Dermis lymphatic vessel endothelial cell (primary cell): ENCODE results near the gene ZNF135. TPM values are rescaled to one million over a fixed set of nuclear protein-coding genes. Genes with fewer than 3 reads are reported as not detected.

Source experiments
- total RNA-seq: library from RNA; depleted of rRNA; stranded (reverse); fragments of >200 nt; gene quantifications from 2 replicates; pipeline ENCODE4 v1.2.1, GENCODE V29; 2014

ZNF135 gene
- total RNA-seq: 0.33 and 0.34 TPM in 2 replicates

GRCh38 chr19:58059003-58059670, at the start of gene ZNF135:
Gene ZNF135, plus strand, starts transcription at chr19:58059282. Its CDS starts 721 bp downstream, at chr19:58060003.

GRCh38 chr19:58033741-58034476, 25.2 kb upstream of the ZNF135 start, which contains the start of gene ZSCAN1:
Gene ZSCAN1, plus strand, starts transcription at chr19:58034025. Its CDS starts 3,812 bp downstream, at chr19:58037837.

GRCh38 chr19:58097781-58098681, 38.9 kb downstream of the ZNF135 start, which contains the start of gene ZSCAN18:
Gene ZSCAN18, minus strand, starts transcription at chr19:58098231. Its CDS starts 7,964 bp downstream, at chr19:58090267.

Other genes with a start within 250 kb of the ZNF135 start
- gene ZNF552, start 244.4 kb upstream of the ZNF135 start, total RNA-seq: 5.7 and 7.8 TPM in 2 replicates
- gene ZNF587B, start 229.0 kb upstream of the ZNF135 start, total RNA-seq: 11.9 and 13.8 TPM in 2 replicates
- 12.5 and 15.6 TPM in 2 replicates for gene ZNF587, start 209.4 kb upstream of the ZNF135 start, total RNA-seq
- gene ZNF814, start 170.2 kb upstream of the ZNF135 start, total RNA-seq: 1.7 and 2.1 TPM in 2 replicates
- 11.5 and 13.2 TPM in 2 replicates for gene ZNF417, start 142.7 kb upstream of the ZNF135 start, total RNA-seq
- 2.1 and 2.3 TPM in 2 replicates for gene ZNF418, start 123.9 kb upstream of the ZNF135 start, total RNA-seq
- gene ZNF256, start 111.6 kb upstream of the ZNF135 start, total RNA-seq: 4.9 and 6.1 TPM in 2 replicates
- not detected in 2 replicates for gene C19orf18, start 84.7 kb upstream of the ZNF135 start, total RNA-seq
- 8.7 and 10.2 TPM in 2 replicates for gene ZNF606, start 56.5 kb upstream of the ZNF135 start, total RNA-seq
- not detected in 2 replicates for gene ZSCAN1, start 25.3 kb upstream of the ZNF135 start, total RNA-seq
- 7.5 TPM in 2 replicates for gene ZSCAN18, start 38.9 kb downstream of the ZNF135 start, total RNA-seq
- gene ZNF329, start 91.5 kb downstream of the ZNF135 start, total RNA-seq: 8.7 and 10.5 TPM in 2 replicates
- gene ZNF274, start 123.8 kb downstream of the ZNF135 start, total RNA-seq: 13.4 and 14.4 TPM in 2 replicates
- 47.7 and 55.9 TPM in 2 replicates for gene ZNF544, start 169.6 kb downstream of the ZNF135 start, total RNA-seq
- 3.7 and 5.2 TPM in 2 replicates for gene ZNF8, start 219.7 kb downstream of the ZNF135 start, total RNA-seq
- 20.9 and 25.0 TPM in 2 replicates for gene ERVK3-1, start 246.1 kb downstream of the ZNF135 start, total RNA-seq